ENCODE results near the gene LONP1.
"Not testable (repeated sequence)": the region's sequence is repeated elsewhere in the genome, so short reads cannot be mapped to it uniquely, and the experiment has no call there.

The LONP1 gene

GRCh38 chr19:5719961-5720790 lies at the start of gene LONP1, which contains the start of gene CATSPERD:
Gene LONP1 (minus strand): TSS chr19:5720146. CDS start chr19:5720132, 14 bp downstream.
Gene CATSPERD (plus strand): TSS chr19:5720637. CDS start chr19:5720738, 101 bp downstream.
- DNase-seq, result peak; percentile 99
- H3K4me1 Mint-ChIP-seq, result peaks cover 40% of the 10 kb centered on the region
- peak within 1 kb of the TSS; percentile 97 for H3K27ac Mint-ChIP-seq
- H3K4me3 Mint-ChIP-seq, result peak within 1 kb of the TSS; percentile 96
- H3K36me3 Mint-ChIP-seq (ENCODE audit: low read depth), result peaks cover 32% of the 10 kb centered on the region
- no peaks in the 10 kb centered on the region for H3K9me3 Mint-ChIP-seq
- H3K27me3 Mint-ChIP-seq, result peaks cover 4% of the 10 kb centered on the region
- ATAC-seq, result peak; percentile 80

DNA sequence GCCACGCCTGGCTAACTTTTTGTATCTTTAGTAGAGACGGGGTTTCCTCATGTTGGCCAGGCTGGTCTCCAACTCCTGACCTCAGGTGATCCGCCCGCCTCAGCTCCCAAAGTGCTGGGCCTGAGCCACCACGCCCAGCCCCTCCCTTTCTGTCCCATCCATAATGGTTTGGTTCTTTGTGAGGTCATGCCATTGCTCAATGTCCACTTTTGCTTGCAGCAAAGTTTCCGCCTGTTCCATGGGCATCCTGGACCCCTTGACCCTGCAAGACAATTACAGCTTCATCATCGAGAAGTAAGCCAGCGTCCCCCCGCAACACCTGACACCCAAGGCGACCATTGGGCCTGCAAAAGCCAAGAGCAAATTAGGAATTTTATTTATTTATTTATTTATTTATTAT lies 48.0 kb upstream of the LONP1 start:
- DNase-seq, result no peak
- Mint-ChIP-seq H3K36me3 (ENCODE audit: low read depth) (no peaks in the 10 kb centered on the region), H3K9me3 (no peaks in the 10 kb centered on the region), H3K4me1 (no peaks in the 10 kb centered on the region), H3K27me3 (no peaks in the 10 kb centered on the region), H3K4me3 (no peak overlapping the region), H3K27ac (no peak overlapping the region)
- no peak for ATAC-seq

- H3K27me3 Mint-ChIP-seq, result no peaks in the 10 kb centered on the region
- no peak for ATAC-seq
- H3K4me3 Mint-ChIP-seq, result no peak overlapping the region
- no peaks in the 10 kb centered on the region for H3K4me1 Mint-ChIP-seq
- H3K9me3 Mint-ChIP-seq, result peaks cover 4% of the 10 kb centered on the region
- H3K36me3 Mint-ChIP-seq (ENCODE audit: low read depth), result no peaks in the 10 kb centered on the region
- DNase-seq, result no peak
- H3K27ac Mint-ChIP-seq, result no peak overlapping the region
These were observed 45.3 kb upstream of the LONP1 start for GRCh38 chr19:5765220-5765619.

- no peaks in the 10 kb centered on the region for H3K27me3 Mint-ChIP-seq
- no peak for DNase-seq
- H3K9me3 Mint-ChIP-seq, result peaks cover 4% of the 10 kb centered on the region
- H3K27ac Mint-ChIP-seq, result no peak overlapping the region
- ATAC-seq, result no peak
- H3K36me3 Mint-ChIP-seq (ENCODE audit: low read depth), result no peaks in the 10 kb centered on the region
- no peak overlapping the region for H3K4me3 Mint-ChIP-seq
- no peaks in the 10 kb centered on the region for H3K4me1 Mint-ChIP-seq
These were observed 42.8 kb upstream of the LONP1 start for GRCh38 chr19:5762608-5763217.

- no peaks in the 10 kb centered on the region for H3K9me3 Mint-ChIP-seq
- H3K27ac Mint-ChIP-seq, result no peak overlapping the region
- ATAC-seq (no peak), DNase-seq (no peak)
- H3K27me3 Mint-ChIP-seq, result peaks cover 6% of the 10 kb centered on the region
- H3K4me1 Mint-ChIP-seq, result no peaks in the 10 kb centered on the region
- H3K36me3 Mint-ChIP-seq (ENCODE audit: low read depth), result no peaks in the 10 kb centered on the region
- H3K4me3 Mint-ChIP-seq, result no peak overlapping the region
These were observed 33.8 kb upstream of the LONP1 start for GRCh38 chr19:5753743-5754142.

- no peak for ATAC-seq
These were observed 31.8 kb upstream of the LONP1 start for GRCh38 chr19:5751709-5752108.

DNA sequence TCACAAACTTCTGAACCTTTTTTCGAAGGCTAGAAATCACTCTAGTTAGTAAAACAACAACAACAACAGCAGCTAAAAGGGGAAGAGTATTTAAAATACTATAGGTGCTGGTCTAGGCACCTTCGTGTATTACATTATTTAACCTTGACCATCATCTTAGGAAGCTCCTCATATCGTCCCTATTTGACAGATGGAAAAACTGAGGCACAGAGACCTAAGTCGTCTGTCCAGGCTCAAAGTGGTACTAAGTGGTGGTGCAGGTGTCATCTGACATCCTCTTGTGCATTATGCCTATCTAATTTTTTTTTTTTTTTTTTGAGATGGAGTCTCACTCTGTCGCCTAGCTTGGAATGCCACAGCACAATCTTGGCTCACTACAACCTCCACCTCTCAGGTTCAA lies 29.6 kb upstream of the LONP1 start:
- no peaks in the 10 kb centered on the region for H3K9me3 Mint-ChIP-seq
- H3K36me3 Mint-ChIP-seq (ENCODE audit: low read depth), result no peaks in the 10 kb centered on the region
- DNase-seq (no peak), ATAC-seq (no peak)
- no peak overlapping the region for H3K27ac Mint-ChIP-seq
- peaks cover 6% of the 10 kb centered on the region for H3K27me3 Mint-ChIP-seq
- H3K4me1 Mint-ChIP-seq, result no peaks in the 10 kb centered on the region
- H3K4me3 Mint-ChIP-seq, result no peak overlapping the region

More at GRCh38 chr19:5751709-5752108, 31.8 kb upstream of the LONP1 start:
- DNase-seq, result no peak
- H3K27ac Mint-ChIP-seq, result no peak overlapping the region
- no peaks in the 10 kb centered on the region for H3K4me1 Mint-ChIP-seq
- H3K9me3 Mint-ChIP-seq, result no peaks in the 10 kb centered on the region
- no peaks in the 10 kb centered on the region for H3K36me3 Mint-ChIP-seq (ENCODE audit: low read depth)
- H3K4me3 Mint-ChIP-seq, result no peak overlapping the region
- H3K27me3 Mint-ChIP-seq, result peaks cover 6% of the 10 kb centered on the region

DNA sequence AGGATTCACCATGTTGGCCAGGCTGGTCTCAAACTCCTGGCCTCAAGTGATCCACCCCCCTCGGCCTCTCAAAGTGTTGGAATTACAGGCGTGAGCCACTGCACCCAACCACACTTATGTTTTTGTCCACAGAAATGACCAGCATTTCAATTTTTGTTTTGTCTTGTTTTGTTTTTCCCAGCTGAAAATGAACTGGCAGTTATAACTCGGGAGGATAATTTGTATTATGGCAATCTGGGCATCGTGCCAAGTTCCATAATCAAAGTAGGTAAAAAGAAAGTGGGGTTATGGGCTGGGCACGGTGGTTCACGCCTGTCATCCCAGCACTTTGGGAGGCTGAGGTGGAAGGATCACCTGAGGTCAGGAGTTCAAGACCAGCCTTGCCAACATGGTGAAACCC lies 29.0 kb upstream of the LONP1 start:
- H3K27ac Mint-ChIP-seq; ATAC-seq; H3K9me3 Mint-ChIP-seq; H3K36me3 Mint-ChIP-seq (ENCODE audit: low read depth); H3K4me3 Mint-ChIP-seq; H3K4me1 Mint-ChIP-seq; H3K27me3 Mint-ChIP-seq; DNase-seq: not testable (repeated sequence)

- not testable (repeated sequence) for H3K27ac Mint-ChIP-seq; H3K27me3 Mint-ChIP-seq; ATAC-seq; DNase-seq; H3K9me3 Mint-ChIP-seq; H3K36me3 Mint-ChIP-seq (ENCODE audit: low read depth); H3K4me1 Mint-ChIP-seq; H3K4me3 Mint-ChIP-seq
These were observed 25.1 kb upstream of the LONP1 start for GRCh38 chr19:5744999-5745398.

GRCh38 chr19:5743630-5744029 lies 23.7 kb upstream of the LONP1 start:
- DNase-seq (no peak), ATAC-seq (no peak)
- Mint-ChIP-seq H3K36me3 (ENCODE audit: low read depth) (no peaks in the 10 kb centered on the region), H3K9me3 (no peaks in the 10 kb centered on the region), H3K27me3 (no peaks in the 10 kb centered on the region), H3K4me3 (no peak overlapping the region), H3K4me1 (no peaks in the 10 kb centered on the region), H3K27ac (no peak overlapping the region)

DNA sequence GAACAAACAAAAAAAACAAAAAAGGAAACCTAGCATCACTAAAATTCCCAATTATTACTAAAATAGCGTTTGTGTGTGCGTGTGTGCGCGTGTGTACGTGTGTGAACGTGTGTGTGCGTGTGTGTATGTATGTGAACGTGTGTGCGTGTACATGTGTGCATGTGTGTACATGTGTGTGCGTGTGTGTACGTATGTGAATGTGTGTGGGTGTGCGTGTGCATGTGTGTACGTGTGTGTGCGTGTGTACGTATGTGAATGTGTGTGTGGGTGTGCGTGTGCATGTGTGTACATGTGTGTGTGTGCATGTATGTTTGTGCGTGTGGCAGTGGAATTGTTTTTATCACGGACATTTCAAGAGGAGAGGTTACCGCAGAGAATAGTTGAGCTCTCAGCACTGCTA lies 22.1 kb upstream of the LONP1 start:
- H3K4me1 Mint-ChIP-seq, result no peaks in the 10 kb centered on the region

DNA sequence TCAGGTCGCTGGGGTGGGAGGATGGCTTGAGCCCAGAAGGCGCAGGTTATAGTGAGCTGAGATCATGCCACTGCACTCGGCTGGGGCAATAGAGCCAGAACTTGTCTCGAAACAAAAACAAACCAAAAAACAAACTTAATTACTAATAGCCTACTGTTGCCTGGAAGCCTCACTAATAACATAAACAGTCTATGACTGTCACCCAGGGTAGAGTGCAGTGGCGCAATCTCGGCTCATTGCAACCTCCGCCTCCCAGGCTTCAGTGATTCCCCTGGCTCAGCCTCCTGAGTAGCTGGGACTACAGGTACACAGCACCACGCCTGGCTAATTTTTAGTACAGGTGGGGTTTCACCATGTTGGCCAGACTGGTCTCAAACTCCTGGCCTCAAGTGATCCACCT lies 18.5 kb upstream of the LONP1 start:
- no peak overlapping the region for H3K4me3 Mint-ChIP-seq
- peaks cover 2% of the 10 kb centered on the region for H3K27me3 Mint-ChIP-seq
- ATAC-seq (no peak), DNase-seq (no peak)
- no peaks in the 10 kb centered on the region for H3K4me1 Mint-ChIP-seq
- no peaks in the 10 kb centered on the region for H3K9me3 Mint-ChIP-seq
- no peak overlapping the region for H3K27ac Mint-ChIP-seq
- no peaks in the 10 kb centered on the region for H3K36me3 Mint-ChIP-seq (ENCODE audit: low read depth)

More for the DNA sequence above, 22.1 kb upstream of the LONP1 start:
- no peak overlapping the region for H3K4me3 Mint-ChIP-seq
- H3K27ac Mint-ChIP-seq, result no peak overlapping the region
- no peak for DNase-seq
- H3K27me3 Mint-ChIP-seq, result no peaks in the 10 kb centered on the region
- no peaks in the 10 kb centered on the region for H3K36me3 Mint-ChIP-seq (ENCODE audit: low read depth)
- H3K9me3 Mint-ChIP-seq, result no peaks in the 10 kb centered on the region
- no peak for ATAC-seq

DNA sequence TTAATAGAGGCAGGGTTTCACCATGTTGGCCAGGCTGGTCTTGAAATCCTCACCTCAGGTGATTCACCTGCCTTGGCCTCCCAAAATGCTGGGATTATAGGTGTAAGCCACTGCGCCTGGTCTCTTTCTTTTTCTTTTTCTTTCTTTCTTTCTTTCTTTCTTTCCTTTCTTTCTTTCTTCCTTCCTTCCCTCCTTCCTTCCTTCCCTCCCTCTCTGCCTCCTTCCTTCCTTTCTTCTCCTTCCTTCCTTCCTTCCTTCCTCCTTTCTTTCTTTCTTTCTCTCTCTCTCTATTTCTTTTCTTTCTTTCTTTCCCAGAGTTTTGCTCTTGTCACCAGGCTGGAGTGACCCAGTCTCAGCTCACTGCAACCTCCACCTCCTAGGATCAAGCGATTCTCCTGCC lies 13.2 kb upstream of the LONP1 start:
- not testable (repeated sequence) for H3K36me3 Mint-ChIP-seq (ENCODE audit: low read depth); H3K27ac Mint-ChIP-seq; ATAC-seq

DNA sequence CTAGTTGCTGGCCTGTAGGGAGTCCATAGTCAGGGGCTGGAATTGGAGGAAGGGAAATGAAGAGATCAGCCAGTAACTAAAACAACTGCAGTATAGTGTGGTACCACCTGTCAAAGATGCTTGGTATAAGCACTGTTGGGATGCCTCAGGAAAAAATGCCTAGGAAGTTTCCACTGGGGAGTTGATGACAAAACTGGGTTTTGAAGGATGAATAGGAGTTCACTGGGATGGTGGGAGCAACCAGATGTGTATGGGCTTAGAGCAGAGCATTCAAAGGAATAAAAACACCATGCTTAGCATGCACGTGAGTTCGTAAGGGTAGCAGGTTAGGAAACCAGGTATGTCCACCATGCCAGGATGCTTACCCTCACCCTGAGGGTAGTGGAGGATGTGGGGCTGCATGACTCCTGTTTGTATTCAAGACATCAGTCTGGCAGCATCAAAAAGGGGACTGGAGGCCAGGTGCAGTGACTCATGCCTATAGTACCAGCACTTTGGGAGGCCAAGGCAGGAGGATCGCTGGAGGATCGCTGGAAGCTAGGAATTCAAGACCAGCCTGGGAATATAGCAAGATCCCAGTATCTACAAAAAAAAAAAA lies 7.6 kb upstream of the LONP1 start:
- no peak for DNase-seq
- H3K4me3 Mint-ChIP-seq, result no peak overlapping the region
- H3K27ac Mint-ChIP-seq, result no peak overlapping the region
- H3K9me3 Mint-ChIP-seq, result no peaks in the 10 kb centered on the region
- no peaks in the 10 kb centered on the region for H3K36me3 Mint-ChIP-seq (ENCODE audit: low read depth)
- peaks cover 2% of the 10 kb centered on the region for H3K27me3 Mint-ChIP-seq
- no peak for ATAC-seq
- H3K4me1 Mint-ChIP-seq, result no peaks in the 10 kb centered on the region

More for the DNA sequence above, 13.2 kb upstream of the LONP1 start:
- DNase-seq, H3K4me1 Mint-ChIP-seq, H3K4me3 Mint-ChIP-seq, H3K27me3 Mint-ChIP-seq, H3K9me3 Mint-ChIP-seq: not testable (repeated sequence)
